ENCODE measurements around the gene SPAG7. TPM values are rescaled to one million over a fixed set of nuclear protein-coding genes. Genes with fewer than 3 reads are reported as not detected.

SPAG7 gene
- total RNA-seq, 1 experiment from 2014 or later: 97.3 TPM

DNA sequence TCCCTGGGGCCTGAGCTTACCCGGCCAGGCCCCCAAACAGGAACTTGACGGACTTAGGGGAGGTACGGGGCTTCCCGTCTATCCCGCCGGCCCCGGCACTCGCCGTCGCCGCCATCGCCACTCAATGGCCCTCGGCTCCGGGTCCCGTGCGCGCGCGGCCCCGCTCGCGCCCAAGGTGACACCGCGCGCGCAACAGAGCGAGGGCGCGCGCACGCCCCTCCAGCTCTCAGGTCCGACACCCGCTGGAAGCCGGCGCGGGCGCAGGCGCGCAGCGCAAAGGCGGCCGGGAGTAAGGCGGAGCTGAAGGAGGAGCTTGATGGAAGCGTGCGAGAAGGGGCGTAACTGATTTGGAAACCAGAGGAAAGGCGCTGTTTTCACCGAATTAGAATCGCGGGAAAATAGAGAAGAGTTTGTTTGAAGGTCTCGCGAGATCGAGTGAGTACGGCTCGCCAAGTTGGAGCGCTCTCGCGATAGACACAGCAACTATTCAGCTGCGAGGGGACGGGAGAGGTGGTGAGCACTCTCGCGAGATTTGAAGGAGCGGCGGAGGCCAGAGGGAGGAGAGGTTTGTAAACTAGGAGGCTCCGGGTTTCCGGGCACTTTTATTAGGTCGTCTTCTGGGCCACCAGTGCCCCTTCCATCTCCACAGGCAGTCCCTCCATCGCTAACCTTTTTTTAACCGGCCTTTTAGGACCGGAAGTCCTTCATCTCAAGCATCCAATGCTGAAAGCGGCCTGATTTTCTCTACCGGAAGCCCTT is 27.6 kb downstream of the SPAG7 start, which contains the start of the genes RNF167 and SLC25A11 (continued):
- TF ChIP-seq FOXP1 (CRISPR knock-in tag; IDR thresholded peaks at IDR 0.05; ENCODE audit: borderline replicate concordance) (peak; percentile 64; the same call in 1 of the 2 replicates), E2F5 (CRISPR knock-in tag; IDR thresholded peaks at IDR 0.05) (peak; percentile 95), ZNF416 (CRISPR knock-in tag; IDR thresholded peaks at IDR 0.05) (0 out of 2 replicates have a peak, but pooled peaks have one; percentile 27), SP1 (CRISPR knock-in tag; conservative IDR thresholded peaks at IDR 0.05) (peak; percentile 71), ERG (CRISPR knock-in tag; IDR thresholded peaks at IDR 0.05) (no peak), HMGXB4 (CRISPR knock-in tag; IDR thresholded peaks at IDR 0.05) (peak; percentile 72; the same call in 1 of the 2 replicates), EMX1 (CRISPR knock-in tag; IDR thresholded peaks at IDR 0.05) (peak; percentile 55; the same call in 1 of the 2 replicates), TCF7 (CRISPR knock-in tag; IDR thresholded peaks at IDR 0.05; ENCODE audit: low read depth) (no peak), GABPB1 (CRISPR knock-in tag; IDR thresholded peaks at IDR 0.05) (0 out of 2 replicates have a peak, but pooled peaks have one; percentile 2), MYBL2 (CRISPR knock-in tag; IDR thresholded peaks at IDR 0.05) (peak; percentile 63; the same call in 1 of the 2 replicates), FOXK1 (CRISPR knock-in tag; IDR thresholded peaks at IDR 0.05) (peak; percentile 69; the same call in 1 of the 2 replicates), SMAD4 (CRISPR knock-in tag; IDR thresholded peaks at IDR 0.05) (no peak)
- TF ChIP-seq, protein P1, sequence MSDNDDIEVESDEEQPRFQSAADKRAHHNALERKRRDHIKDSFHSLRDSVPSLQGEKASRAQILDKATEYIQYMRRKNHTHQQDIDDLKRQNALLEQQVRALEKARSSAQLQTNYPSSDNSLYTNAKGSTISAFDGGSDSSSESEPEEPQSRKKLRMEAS (CRISPR knock-in tag; IDR thresholded peaks at IDR 0.05): peak; percentile 69; the same call in 1 of the 2 replicates

GRCh38 chr17:4939546-4939795 is 28.1 kb downstream of the SPAG7 start:
- ChIA-PET CTCF (interaction anchor here (0.7 to 2.6 kb wide), 14 partner anchors 11 to 209 kb away, joined by 3 to 38 read pairs (median 6); partner anchors contain the start of genes CAMTA2, CHRNE, ENO3 and MED11), POLR2A (interaction anchor here (0.6 to 2.6 kb wide), 7 partner anchors 9 to 74 kb away, joined by 3 to 38 read pairs (median 6); partner anchors contain the start of genes CHRNE, INCA1, KIF1C and PFN1)
- Mint-ChIP-seq H3K4me1 (peaks cover 25% of the 10 kb centered on the region), H3K27me3 (ENCODE audit: low read depth) (no peaks in the 10 kb centered on the region), H3K27ac (peak overlapping the region; percentile 96), H3K9me3 (no peaks in the 10 kb centered on the region), H3K36me3 (peaks cover 39% of the 10 kb centered on the region), H3K4me3 (peak overlapping the region; percentile 96)
- ATAC-seq: no peak
- no peak for DNase-seq (ENCODE audit: low spot score)
- TF ChIP-seq CDX4 (CRISPR knock-in tag; IDR thresholded peaks at IDR 0.05; ENCODE audit: borderline replicate concordance) (no peak), SMAD4 (CRISPR knock-in tag; IDR thresholded peaks at IDR 0.05) (0 out of 2 replicates have a peak, but pooled peaks have one; percentile 22), E2F1 (CRISPR knock-in tag; IDR thresholded peaks at IDR 0.05) (no peak), NR1H2 (CRISPR knock-in tag; IDR thresholded peaks at IDR 0.05) (no peak), FOXP1 (CRISPR knock-in tag; IDR thresholded peaks at IDR 0.05; ENCODE audit: borderline replicate concordance) (no peak), USF1 (CRISPR knock-in tag; IDR thresholded peaks at IDR 0.05) (peak; percentile 10; the same call in 1 of the 2 replicates), JUN (CRISPR knock-in tag; IDR thresholded peaks at IDR 0.05) (0 out of 2 replicates have a peak, but pooled peaks have one; percentile 18), SP1 (CRISPR knock-in tag; conservative IDR thresholded peaks at IDR 0.05) (no peak)
- TF ChIP-seq, protein P2, sequence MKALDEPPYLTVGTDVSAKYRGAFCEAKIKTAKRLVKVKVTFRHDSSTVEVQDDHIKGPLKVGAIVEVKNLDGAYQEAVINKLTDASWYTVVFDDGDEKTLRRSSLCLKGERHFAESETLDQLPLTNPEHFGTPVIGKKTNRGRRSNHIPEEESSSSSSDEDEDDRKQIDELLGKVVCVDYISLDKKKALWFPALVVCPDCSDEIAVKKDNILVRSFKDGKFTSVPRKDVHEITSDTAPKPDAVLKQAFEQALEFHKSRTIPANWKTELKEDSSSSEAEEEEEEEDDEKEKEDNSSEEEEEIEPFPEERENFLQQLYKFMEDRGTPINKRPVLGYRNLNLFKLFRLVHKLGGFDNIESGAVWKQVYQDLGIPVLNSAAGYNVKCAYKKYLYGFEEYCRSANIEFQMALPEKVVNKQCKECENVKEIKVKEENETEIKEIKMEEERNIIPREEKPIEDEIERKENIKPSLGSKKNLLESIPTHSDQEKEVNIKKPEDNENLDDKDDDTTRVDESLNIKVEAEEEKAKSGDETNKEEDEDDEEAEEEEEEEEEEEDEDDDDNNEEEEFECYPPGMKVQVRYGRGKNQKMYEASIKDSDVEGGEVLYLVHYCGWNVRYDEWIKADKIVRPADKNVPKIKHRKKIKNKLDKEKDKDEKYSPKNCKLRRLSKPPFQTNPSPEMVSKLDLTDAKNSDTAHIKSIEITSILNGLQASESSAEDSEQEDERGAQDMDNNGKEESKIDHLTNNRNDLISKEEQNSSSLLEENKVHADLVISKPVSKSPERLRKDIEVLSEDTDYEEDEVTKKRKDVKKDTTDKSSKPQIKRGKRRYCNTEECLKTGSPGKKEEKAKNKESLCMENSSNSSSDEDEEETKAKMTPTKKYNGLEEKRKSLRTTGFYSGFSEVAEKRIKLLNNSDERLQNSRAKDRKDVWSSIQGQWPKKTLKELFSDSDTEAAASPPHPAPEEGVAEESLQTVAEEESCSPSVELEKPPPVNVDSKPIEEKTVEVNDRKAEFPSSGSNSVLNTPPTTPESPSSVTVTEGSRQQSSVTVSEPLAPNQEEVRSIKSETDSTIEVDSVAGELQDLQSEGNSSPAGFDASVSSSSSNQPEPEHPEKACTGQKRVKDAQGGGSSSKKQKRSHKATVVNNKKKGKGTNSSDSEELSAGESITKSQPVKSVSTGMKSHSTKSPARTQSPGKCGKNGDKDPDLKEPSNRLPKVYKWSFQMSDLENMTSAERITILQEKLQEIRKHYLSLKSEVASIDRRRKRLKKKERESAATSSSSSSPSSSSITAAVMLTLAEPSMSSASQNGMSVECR (CRISPR knock-in tag; IDR thresholded peaks at IDR 0.05; ENCODE audit: borderline replicate concordance): 0 out of 2 replicates have a peak, but pooled peaks have one; percentile 33
- TF ChIP-seq, protein P3, sequence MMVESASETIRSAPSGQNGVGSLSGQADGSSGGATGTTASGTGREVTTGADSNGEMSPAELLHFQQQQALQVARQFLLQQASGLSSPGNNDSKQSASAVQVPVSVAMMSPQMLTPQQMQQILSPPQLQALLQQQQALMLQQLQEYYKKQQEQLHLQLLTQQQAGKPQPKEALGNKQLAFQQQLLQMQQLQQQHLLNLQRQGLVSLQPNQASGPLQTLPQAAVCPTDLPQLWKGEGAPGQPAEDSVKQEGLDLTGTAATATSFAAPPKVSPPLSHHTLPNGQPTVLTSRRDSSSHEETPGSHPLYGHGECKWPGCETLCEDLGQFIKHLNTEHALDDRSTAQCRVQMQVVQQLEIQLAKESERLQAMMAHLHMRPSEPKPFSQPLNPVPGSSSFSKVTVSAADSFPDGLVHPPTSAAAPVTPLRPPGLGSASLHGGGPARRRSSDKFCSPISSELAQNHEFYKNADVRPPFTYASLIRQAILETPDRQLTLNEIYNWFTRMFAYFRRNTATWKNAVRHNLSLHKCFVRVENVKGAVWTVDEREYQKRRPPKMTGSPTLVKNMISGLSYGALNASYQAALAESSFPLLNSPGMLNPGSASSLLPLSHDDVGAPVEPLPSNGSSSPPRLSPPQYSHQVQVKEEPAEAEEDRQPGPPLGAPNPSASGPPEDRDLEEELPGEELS (CRISPR knock-in tag; IDR thresholded peaks at IDR 0.05): 0 out of 2 replicates have a peak, but pooled peaks have one; percentile 18
